Lung (tissue), 12 donors: ENCODE results near the gene CUL4A. TPM values are rescaled to one million over a fixed set of nuclear protein-coding genes. Genes with fewer than 3 reads are reported as not detected.

Experiments
- ATAC-seq: fragments of 200-7000 bp; cut with Tn5 transposase; one replicate; pipeline ENCODE4 v1.9.1; 2020; ENCODE audit warnings: moderate number of reproducible peaks; ENCODE audit not compliant: insufficient read depth, low FRiP score
- DNase-seq, 3 donors: peaks; one replicate each; pipeline ENCODE4 v3.0.0-alpha.2; 2013 to 2017
- H3K27ac ChIP-seq, 2 donors: one replicate each; pipeline ENCODE4 v1.5.1; 2013; ENCODE audit warnings: mild to moderate bottlenecking in 2 of 2, moderate library complexity in 2 of 2, control low read depth in 1 of 2, inconsistent platforms in 1 of 2, low read depth in 1 of 2, low read length in 1 of 2
- H3K27me3 ChIP-seq, 3 donors: one replicate each; pipeline ENCODE4 v1.5.1; 2013; ENCODE audit warnings: low read length in 2 of 3; ENCODE audit not compliant: control insufficient read depth in 3 of 3, insufficient read depth in 3 of 3
- H3K36me3 ChIP-seq, 4 donors: one replicate each; pipeline ENCODE4 v1.5.1; 2013; ENCODE audit warnings: low read length in 4 of 4, mild to moderate bottlenecking in 1 of 4, moderate library complexity in 1 of 4; ENCODE audit not compliant: control insufficient read depth in 4 of 4, insufficient read depth in 4 of 4
- H3K4me1 ChIP-seq, 5 donors: one replicate each; pipeline ENCODE4 v1.5.1; 2013; ENCODE audit warnings: low read length in 5 of 5, mild to moderate bottlenecking in 2 of 5, moderate library complexity in 1 of 5; ENCODE audit not compliant: control insufficient read depth in 5 of 5, insufficient read depth in 5 of 5
- H3K4me3 ChIP-seq: one replicate; pipeline ENCODE4 v1.5.1; 2013; ENCODE audit warnings: mild to moderate bottlenecking, control low read depth, moderate library complexity
- H3K9ac ChIP-seq, 2 donors: one replicate each; pipeline ENCODE4 v1.5.1; 2013; ENCODE audit warnings: low read length in 2 of 2, control low read depth in 1 of 2; ENCODE audit not compliant: insufficient read depth in 1 of 2
- H3K9me3 ChIP-seq, 4 donors: one replicate each; pipeline ENCODE4 v1.5.1; 2013; ENCODE audit warnings: low read length in 3 of 4, mild to moderate bottlenecking in 1 of 4, moderate library complexity in 1 of 4; ENCODE audit not compliant: control insufficient read depth in 4 of 4, insufficient read depth in 3 of 4
- CTCF ChIP-seq: IDR thresholded peaks from 2 replicates; pipeline ENCODE4 v1.5.1; 2012; ENCODE audit warnings: mild to moderate bottlenecking; ENCODE audit errors: control extremely low read depth, extremely low read depth
- WGBS, 2 donors: extraction: QIAGEN DNeasy Blood & Tissue Kit; methylation state at CpG; one replicate each; pipeline ENCODE4 v1.1.7; 2013; 5-methylcytosine and 5-hydroxymethylcytosine counted together
- polyA plus RNA-seq, 2 donors: library from polyadenylated mRNA; stranded (reverse); fragments of 200-250 nt; gene quantifications; one replicate each; pipeline ENCODE4 v1.2.1, GENCODE V29; 2013
- total RNA-seq, 2 donors: library from RNA; depleted of rRNA in 1 of 2; stranded (reverse); fragments of >200 nt in 1 of 2; gene quantifications; one replicate each; pipeline ENCODE4 v1.2.1, GENCODE V29; 2014 to 2021
- donor health status: control.
- donor health status: control.
- donor health status: Bipolar disorder and iron deficiency.
- donor health status: healthy.
- donor health status: DM: yes; HTN: yes; CAD: no.

The CUL4A gene
- total and polyA plus RNA-seq, 4 donors = 29.2 to 88.1 (median 57.5) TPM

- WGBS, 2 donors = 97 to 98% methylated on average over 3 of the region's 3 CpGs
- ATAC-seq (no peak), DNase-seq (no peak)
- peaks cover 0 to 13% (median 0%) of the 10 kb centered on the region in 3 donors for H3K27me3 ChIP-seq
- no peak overlapping the region for H3K27ac ChIP-seq
- H3K36me3 ChIP-seq = peaks cover 3 to 13% (median 9%) of the 10 kb centered on the region in 4 donors
- H3K9ac ChIP-seq = no peak overlapping the region
- peaks cover 0 to 7% (median 0%) of the 10 kb centered on the region in 5 donors for H3K4me1 ChIP-seq
- TF ChIP-seq CTCF = no peak
- peaks cover 0 to 4% (median 1%) of the 10 kb centered on the region in 4 donors for H3K9me3 ChIP-seq
- H3K4me3 ChIP-seq = no peak overlapping the region
Observed at GRCh38 chr13:113167575-113167974, 41.8 kb upstream of the CUL4A start.

- ATAC-seq (no peak), DNase-seq (no peak)
- WGBS, 2 donors = 92 to 97% methylated on average over 7 of the region's 7 CpGs
- H3K4me3 ChIP-seq = no peak overlapping the region
- peaks cover 3 to 13% (median 10%) of the 10 kb centered on the region in 4 donors for H3K36me3 ChIP-seq
- peaks cover 0 to 5% (median 0%) of the 10 kb centered on the region in 5 donors for H3K4me1 ChIP-seq
- peaks cover 0 to 6% (median 0%) of the 10 kb centered on the region in 3 donors for H3K27me3 ChIP-seq
- H3K9me3 ChIP-seq = peaks cover 0 to 4% (median 1%) of the 10 kb centered on the region in 4 donors
- no peak overlapping the region for H3K9ac ChIP-seq
- H3K27ac ChIP-seq = no peak overlapping the region
- no peak for TF ChIP-seq CTCF
Observed at GRCh38 chr13:113168211-113168610, 41.2 kb upstream of the CUL4A start.

DNA sequence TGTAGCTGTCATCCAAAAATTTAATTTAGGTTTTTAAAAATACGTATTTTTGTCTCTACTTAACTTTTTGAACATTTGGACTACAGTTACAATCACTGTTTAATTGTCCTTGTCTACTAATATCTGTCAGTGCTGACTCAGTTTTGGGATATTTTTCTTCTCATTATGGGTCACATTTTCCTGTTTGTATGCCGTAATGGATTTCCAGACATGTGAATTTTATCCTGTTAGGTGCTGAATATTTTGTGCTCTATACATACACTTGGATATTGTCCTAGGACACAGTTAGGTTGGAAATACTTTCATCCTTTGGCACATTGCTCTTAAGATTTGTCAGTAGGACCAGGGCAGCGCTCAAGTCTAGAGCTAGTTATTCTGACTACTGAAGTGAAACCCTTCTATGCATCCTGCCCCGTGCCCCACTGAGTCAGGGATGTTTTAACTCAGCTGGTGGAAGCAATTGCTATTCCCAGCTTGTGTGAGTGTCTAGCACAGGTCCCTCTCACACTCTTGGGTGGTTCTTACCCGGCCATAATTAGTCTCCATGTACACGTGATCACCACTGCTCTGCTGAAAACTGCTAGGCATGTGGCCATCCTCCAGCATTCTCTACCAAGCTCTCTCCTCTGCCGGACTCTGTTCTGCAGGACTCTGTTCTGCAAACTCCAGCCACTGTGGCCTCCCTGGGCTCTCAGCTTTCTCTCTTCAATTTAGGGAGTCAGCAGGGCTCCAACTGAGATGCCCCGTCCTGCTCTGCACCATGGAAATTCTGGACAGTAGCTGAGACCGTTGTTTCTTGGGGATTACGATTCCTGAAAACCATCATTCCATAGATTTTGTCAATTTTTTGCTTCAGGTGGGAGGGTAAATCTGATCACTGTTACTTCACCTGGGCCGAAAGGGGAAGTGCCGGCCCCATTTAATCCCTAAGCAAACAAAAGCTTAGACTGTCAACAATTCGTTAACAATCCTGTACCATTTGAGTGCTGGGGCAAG lies 39.8 kb upstream of the CUL4A start:
- no peak for DNase-seq
- Histone ChIP-seq H3K27me3 (no peaks in the 10 kb centered on the region), H3K36me3 (peaks cover 3 to 16% (median 10%) of the 10 kb centered on the region in 4 donors), H3K9me3 (peaks cover 0 to 4% (median 1%) of the 10 kb centered on the region in 4 donors), H3K27ac (no peak overlapping the region), H3K4me3 (no peak overlapping the region), H3K4me1 (no peaks in the 10 kb centered on the region), H3K9ac (no peak overlapping the region)
- 86 to 91% methylated on average over 13 of the region's 13 CpGs for WGBS, 2 donors
- TF ChIP-seq CTCF = no peak
- ATAC-seq = no peak
